Esophagus squamous epithelium (tissue), 5 donors: ENCODE data around the gene KCNG2. TPM values are rescaled to one million over a fixed set of nuclear protein-coding genes. Genes with fewer than 3 reads are reported as not detected.

ENCODE experiments used
- DNase-seq: peaks from one replicate; lab custom pipeline; 2025; lab: John Stamatoyannopoulos, UW
- H3K27ac ChIP-seq, 4 donors: fragments of 200-600 bp; sonication (generic); one replicate each; pipeline ENCODE4 v1.5.1; 2016 to 2019; ENCODE audit warnings: mild to moderate bottlenecking in 1 of 4
- H3K27me3 ChIP-seq, 4 donors: fragments of 200-600 bp; sonication (generic); 1 replicate in 3 of 4; 2 replicates in 1 of 4; pipeline versions ENCODE4 v1.5.1 to v1.6.0; 2017 to 2021; ENCODE audit warnings: antibody characterized with exemption in 1 of 4
- H3K36me3 ChIP-seq, 3 donors: fragments of 200-600 bp; sonication (generic); one replicate each; pipeline ENCODE4 v1.5.1; 2016 to 2019
- H3K4me1 ChIP-seq, 3 donors: fragments of 200-600 bp; sonication (generic); one replicate each; pipeline ENCODE4 v1.5.1; 2017 to 2019
- H3K4me3 ChIP-seq, 4 donors: fragments of 200-600 bp; sonication (generic); 1 replicate in 3 of 4; 2 replicates in 1 of 4; pipeline ENCODE4 v1.5.1; 2016 to 2019; ENCODE audit warnings: mild to moderate bottlenecking in 2 of 4, moderate library complexity in 1 of 4
- H3K9me3 ChIP-seq, 3 donors: fragments of 200-600 bp; sonication (generic); one replicate each; pipeline ENCODE4 v1.5.1; 2016 to 2019
- CTCF ChIP-seq, 6 experiments: fragments of 450-650 bp in 4 of 6; fragments of 200-600 bp in 2 of 6; sonication (generic) in 2 of 6; IDR thresholded peaks; one replicate each; pipeline ENCODE4 v1.5.1; 2016 to 2019; ENCODE audit warnings: antibody characterized with exemption in 6 of 6, mild to moderate bottlenecking in 4 of 6, moderate library complexity in 4 of 6
- POLR2A ChIP-seq, 4 donors: fragments of 450-650 bp; IDR thresholded peaks; one replicate each; pipeline ENCODE4 v1.6.1; 2017; ENCODE audit warnings: antibody characterized with exemption in 4 of 4, mild to moderate bottlenecking in 4 of 4, moderate library complexity in 3 of 4
- WGBS, 2 donors: methylation state at CpG; one replicate each; pipeline ENCODE4 v1.1.5; 2018; 5-methylcytosine and 5-hydroxymethylcytosine counted together
- intact Hi-C: fragments of 100-400 bp; cut with DNase I; formaldehyde crosslinking; loops from one replicate; pipeline ENCODE4 v1.15.0; 2022
- total RNA-seq, 4 donors: library from RNA; depleted of rRNA; stranded (reverse); fragments of >200 nt; gene quantifications; one replicate each; pipeline ENCODE4 v1.1.0, GENCODE V29; 2016
- donor health status: DM: yes; HTN: yes; CAD: no.

Gene KCNG2
- total RNA-seq, 4 donors from 2014 or later: 0.19 TPM; not detected in 3

GRCh38 chr18:79763407-79763806 is 34.3 kb upstream of the KCNG2 start:
- no peak for DNase-seq
- Histone ChIP-seq H3K27ac (no peak overlapping the region), H3K36me3 (no peaks in the 10 kb centered on the region), H3K4me1 (no peaks in the 10 kb centered on the region), H3K4me3 (no peak overlapping the region), H3K9me3 (peaks cover 0 to 14% (median 0%) of the 10 kb centered on the region in 3 donors), H3K27me3 (peaks cover 0 to 8% (median 0%) of the 10 kb centered on the region in 4 donors)
- intact Hi-C loops: no loop called here
- TF ChIP-seq POLR2A (IDR thresholded peaks at IDR 0.05) (no peak), CTCF (IDR thresholded peaks at IDR 0.05) (no peak)

GRCh38 chr18:79764131-79764530 is 33.6 kb upstream of the KCNG2 start:
- intact Hi-C loops: no loop called here
- Histone ChIP-seq H3K27me3 (peaks cover 0 to 8% (median 0%) of the 10 kb centered on the region in 4 donors), H3K4me1 (no peaks in the 10 kb centered on the region), H3K36me3 (no peaks in the 10 kb centered on the region), H3K27ac (no peak overlapping the region), H3K4me3 (no peak overlapping the region), H3K9me3 (peaks cover 0 to 16% (median 0%) of the 10 kb centered on the region in 3 donors)
- WGBS, 2 donors: 100% methylated on average over 1 of the region's 6 CpGs; no CpG with 5 or more reads in 1 of the 2 donors
- TF ChIP-seq POLR2A (IDR thresholded peaks at IDR 0.05) (no peak), CTCF (IDR thresholded peaks at IDR 0.05) (no peak)
- no peak for DNase-seq

- WGBS, 2 donors: 62 to 71% methylated on average over 12 of the region's 14 CpGs
- Histone ChIP-seq H3K4me3 (no peak overlapping the region), H3K27ac (no peak overlapping the region), H3K36me3 (no peaks in the 10 kb centered on the region), H3K27me3 (peaks cover 0 to 14% (median 0%) of the 10 kb centered on the region in 4 donors), H3K9me3 (peaks cover 0 to 16% (median 3%) of the 10 kb centered on the region in 3 donors), H3K4me1 (no peaks in the 10 kb centered on the region)
- intact Hi-C loops: no loop called here
- TF ChIP-seq CTCF (IDR thresholded peaks at IDR 0.05) (no peak), POLR2A (IDR thresholded peaks at IDR 0.05) (no peak)
- no peak for DNase-seq
Observed at GRCh38 chr18:79765491-79766245, 32.1 kb upstream of the KCNG2 start.

GRCh38 chr18:79766308-79766707 is 31.4 kb upstream of the KCNG2 start:
- no peak overlapping the region for H3K4me3 ChIP-seq
- no peaks in the 10 kb centered on the region for H3K4me1 ChIP-seq
- no peak overlapping the region for H3K27ac ChIP-seq
- no peak for TF ChIP-seq CTCF (IDR thresholded peaks at IDR 0.05)
- no peak for TF ChIP-seq POLR2A (IDR thresholded peaks at IDR 0.05)
- peaks cover 0 to 16% (median 3%) of the 10 kb centered on the region in 3 donors for H3K9me3 ChIP-seq
- no peaks in the 10 kb centered on the region for H3K36me3 ChIP-seq
- H3K27me3 ChIP-seq: peaks cover 0 to 14% (median 0%) of the 10 kb centered on the region in 4 donors
- DNase-seq: no peak
- WGBS, 2 donors: 70 to 88% methylated on average over 5 to 8 of the region's 16 CpGs
- intact Hi-C loops: no loop called here

- Histone ChIP-seq H3K27me3 (peaks cover 0 to 37% (median 0%) of the 10 kb centered on the region in 4 donors), H3K36me3 (no peaks in the 10 kb centered on the region), H3K9me3 (peaks cover 0 to 16% (median 3%) of the 10 kb centered on the region in 3 donors), H3K27ac (no peak overlapping the region), H3K4me1 (no peaks in the 10 kb centered on the region), H3K4me3 (no peak overlapping the region)
- 45 to 46% methylated on average over 3 of the region's 3 CpGs for WGBS, 2 donors
- TF ChIP-seq CTCF (IDR thresholded peaks at IDR 0.05): no peak
- TF ChIP-seq POLR2A (IDR thresholded peaks at IDR 0.05): no peak
- intact Hi-C loops: no loop called here
- DNase-seq: no peak
Observed at GRCh38 chr18:79768745-79769144, 29.0 kb upstream of the KCNG2 start.
